Neural cell (in vitro differentiated cells): ENCODE measurements around the gene CSMD2. TPM values are rescaled to one million over a fixed set of nuclear protein-coding genes. Genes with fewer than 3 reads are reported as not detected.

ENCODE experiments used
- H2AFZ ChIP-seq: fragments of 200-600, 300-800 bp; sonication (generic), shearing (Covaris generic); 2 replicates; pipeline ENCODE4 v1.6.0; 2014; ENCODE audit warnings: low read depth, mild to moderate bottlenecking, antibody characterized with exemption, low read length, moderate library complexity
- H3F3A ChIP-seq: fragments of 200-600 bp; shearing (Covaris generic); 2 replicates; pipeline ENCODE4 v1.6.1; 2016; ENCODE audit warnings: mild to moderate bottlenecking, moderate library complexity, mixed read lengths, antibody characterized with exemption, low read length; ENCODE audit not compliant: insufficient read depth, poor library complexity, severe bottlenecking
- H3K27ac ChIP-seq: fragments of 200-600, 300-800 bp; sonication (generic), shearing (Covaris generic); 2 replicates; pipeline ENCODE4 v1.5.1; 2014; ENCODE audit warnings: mild to moderate bottlenecking, low read length, moderate library complexity
- H3K27me3 ChIP-seq: fragments of 300-800, 200-600 bp; sonication (generic), shearing (Covaris generic); 2 replicates; pipeline ENCODE4 v1.6.0; 2014; ENCODE audit warnings: mild to moderate bottlenecking, low read depth, low read length, moderate library complexity; ENCODE audit not compliant: insufficient read depth
- H3K36me3 ChIP-seq: fragments of 300-800, 200-600 bp; sonication (generic), shearing (Covaris generic); 2 replicates; pipeline ENCODE4 v1.5.1; 2014; ENCODE audit warnings: mild to moderate bottlenecking, antibody characterized with exemption, low read length, moderate library complexity; ENCODE audit not compliant: insufficient read depth
- H3K4me2 ChIP-seq: fragments of 300-800, 200-600 bp; sonication (generic), shearing (Covaris generic); 2 replicates; pipeline ENCODE4 v1.6.0; 2014; ENCODE audit warnings: mild to moderate bottlenecking, low read length
- H3K4me3 ChIP-seq: fragments of 300-800, 200-600 bp; sonication (generic), shearing (Covaris generic); 2 replicates; pipeline ENCODE4 v1.5.1; 2014; ENCODE audit warnings: mild to moderate bottlenecking, low read length, moderate library complexity
- H3K79me2 ChIP-seq: fragments of 200-600 bp; shearing (Covaris generic); replicated peaks from 2 replicates; pipeline ENCODE4 v1.6.0; 2014; ENCODE audit warnings: mild to moderate bottlenecking, low read length, moderate library complexity; ENCODE audit not compliant: insufficient read depth
- H3K9ac ChIP-seq: fragments of 300-800, 200-600 bp; sonication (generic), shearing (Covaris generic); 2 replicates; pipeline ENCODE4 v1.6.1; 2016; ENCODE audit warnings: mild to moderate bottlenecking, low read length, mixed read lengths
- H3K9me2 ChIP-seq: fragments of 200-600 bp; shearing (Covaris generic); 2 replicates; pipeline ENCODE4 v1.6.1; 2016; ENCODE audit warnings: mild to moderate bottlenecking, low read length, mixed read lengths; ENCODE audit not compliant: insufficient read depth
- H3K9me3 ChIP-seq: fragments of 200-600, 300-800 bp; sonication (generic), shearing (Covaris generic); 2 replicates; pipeline ENCODE4 v1.6.1; 2016; ENCODE audit warnings: mild to moderate bottlenecking, mixed run types, low read length, moderate library complexity, mixed read lengths
- H4K20me1 ChIP-seq: fragments of 200-600 bp; shearing (Covaris generic); 2 replicates; pipeline ENCODE4 v1.6.1; 2016; ENCODE audit warnings: mild to moderate bottlenecking, mixed run types; ENCODE audit not compliant: insufficient read depth
- CTCF ChIP-seq: fragments of 450-650 bp; IDR thresholded peaks from 2 replicates; pipeline ENCODE4 v1.5.1; 2014; ENCODE audit warnings: antibody characterized with exemption, mild to moderate bottlenecking, moderate library complexity; ENCODE audit not compliant: poor library complexity, severe bottlenecking
- EP300 ChIP-seq: fragments of 450-650 bp; conservative IDR thresholded peaks from 2 replicates; pipeline ENCODE4 v1.6.1; 2014; ENCODE audit warnings: antibody characterized with exemption, mild to moderate bottlenecking, moderate library complexity; ENCODE audit not compliant: poor library complexity, severe bottlenecking
- EZH2 ChIP-seq: fragments of 200-600, 300-800 bp; shearing (Covaris generic), sonication (generic); IDR thresholded peaks from 2 replicates; pipeline ENCODE4 v1.6.1; 2014; ENCODE audit warnings: antibody characterized with exemption, low read length, borderline replicate concordance, mild to moderate bottlenecking; ENCODE audit not compliant: insufficient read depth, poor library complexity, severe bottlenecking
- MXI1 ChIP-seq: fragments of 450-650 bp; conservative IDR thresholded peaks from 2 replicates; pipeline ENCODE4 v1.6.1; 2014; ENCODE audit warnings: antibody characterized with exemption, mild to moderate bottlenecking; ENCODE audit not compliant: poor library complexity, severe bottlenecking
- POLR2AphosphoS5 ChIP-seq: IDR thresholded peaks from 2 replicates; pipeline ENCODE4 v1.6.1; 2012
- RAD21 ChIP-seq: fragments of 450-650 bp; conservative IDR thresholded peaks from 2 replicates; pipeline ENCODE4 v1.6.1; 2014; ENCODE audit warnings: antibody characterized with exemption, mild to moderate bottlenecking, moderate library complexity
- REST ChIP-seq: IDR thresholded peaks from 2 replicates; pipeline ENCODE4 v1.6.1; 2012; ENCODE audit warnings: borderline replicate concordance
- SMC3 ChIP-seq: fragments of 450-650 bp; conservative IDR thresholded peaks from 2 replicates; pipeline ENCODE4 v1.6.1; 2014; ENCODE audit warnings: antibody characterized with exemption, mild to moderate bottlenecking, moderate library complexity; ENCODE audit not compliant: poor library complexity
- TAF1 ChIP-seq: IDR thresholded peaks from 2 replicates; pipeline ENCODE4 v1.6.1; 2012; ENCODE audit warnings: low read depth
- polyA plus RNA-seq: library from polyadenylated mRNA; depleted of rRNA; stranded (reverse); fragments of >200 nt; gene quantifications from 2 replicates; pipeline ENCODE4 v1.2.3, GENCODE V29; 2014

Gene CSMD2
- polyA plus RNA-seq, 1 donor from 2014 or later: 9.6 TPM

- Histone ChIP-seq H3K9me2 (no peaks in the 10 kb centered on the region), H3F3A (no peaks in the 10 kb centered on the region), H3K4me2 (no peak overlapping the region), H3K9ac (no peak overlapping the region), H3K27me3 (no peaks in the 10 kb centered on the region), H3K79me2 (no peaks in the 10 kb centered on the region), H3K4me3 (no peak overlapping the region), H3K36me3 (no peaks in the 10 kb centered on the region), H3K9me3 (no peaks in the 10 kb centered on the region), H2AFZ (no peak overlapping the region), H3K27ac (no peak overlapping the region), H4K20me1 (no peaks in the 10 kb centered on the region)
- TF ChIP-seq CTCF (no peak), TAF1 (no peak), EP300 (no peak), RAD21 (no peak), POLR2AphosphoS5 (no peak), REST (no peak), SMC3 (no peak), EZH2 (no peak), MXI1 (no peak)
Measured at GRCh38 chr1:33682371-33682770, 482.7 kb downstream of the CSMD2 start.

- H2AFZ ChIP-seq: no peak overlapping the region
- no peaks in the 10 kb centered on the region for H3K9me2 ChIP-seq
- H3K4me2 ChIP-seq: no peak overlapping the region
- H3K9me3 ChIP-seq: no peaks in the 10 kb centered on the region
- H3K27me3 ChIP-seq: no peaks in the 10 kb centered on the region
- no peak overlapping the region for H3K9ac ChIP-seq
- H3K79me2 ChIP-seq: no peaks in the 10 kb centered on the region
- no peaks in the 10 kb centered on the region for H4K20me1 ChIP-seq
- TF ChIP-seq REST (no peak), CTCF (no peak), EZH2 (no peak), SMC3 (no peak), RAD21 (no peak), MXI1 (no peak), TAF1 (no peak), EP300 (no peak), POLR2AphosphoS5 (no peak)
- no peaks in the 10 kb centered on the region for H3K36me3 ChIP-seq
- no peak overlapping the region for H3K4me3 ChIP-seq
- no peak overlapping the region for H3K27ac ChIP-seq
- H3F3A ChIP-seq: no peaks in the 10 kb centered on the region
Measured at GRCh38 chr1:33680281-33680840, 484.7 kb downstream of the CSMD2 start.
